Keratinocyte (primary cell): ENCODE results near the gene ACOT7. TPM values are rescaled to one million over a fixed set of nuclear protein-coding genes. Genes with fewer than 3 reads are reported as not detected.

Experiments
- DNase-seq: peaks from one replicate; pipeline ENCODE4 v3.0.0-alpha.2; 2011; ENCODE audit warnings: low read depth, missing footprints, low spot score
- FAIRE-seq: peaks from 2 replicates; lab custom pipeline; 2011; peaks lifted over from hg19 to GRCh38; lab: Jason Lieb, UNC
- H2AFZ ChIP-seq: 2 replicates; pipeline ENCODE4 v1.6.0; 2012; ENCODE audit warnings: low read length, control low read depth, inconsistent platforms; ENCODE audit not compliant: control insufficient read depth
- H3K27ac ChIP-seq: 2 replicates; pipeline ENCODE4 v1.5.1; 2011; ENCODE audit warnings: low read length; ENCODE audit not compliant: control insufficient read depth, insufficient read depth
- H3K27me3 ChIP-seq: 3 replicates; pipeline ENCODE4 v1.6.0; 2011; ENCODE audit warnings: low read length; ENCODE audit not compliant: control insufficient read depth, insufficient read depth; ENCODE audit errors: extremely low read depth
- H3K36me3 ChIP-seq, 2 experiments: 2 replicates in 1 of 2; 3 replicates in 1 of 2; pipeline ENCODE4 v1.5.1; 2011; ENCODE audit warnings: low read length in 2 of 2, mild to moderate bottlenecking in 1 of 2; ENCODE audit not compliant: control insufficient read depth in 2 of 2, insufficient read depth in 2 of 2; ENCODE audit errors: extremely low read depth in 1 of 2
- H3K4me1 ChIP-seq: 3 replicates; pipeline ENCODE4 v1.5.1; 2011; ENCODE audit warnings: low read length; ENCODE audit not compliant: control insufficient read depth, insufficient read depth; ENCODE audit errors: extremely low read depth
- H3K4me2 ChIP-seq: 3 replicates; pipeline ENCODE4 v1.6.0; 2011; ENCODE audit warnings: low read depth, low read length; ENCODE audit not compliant: control insufficient read depth, insufficient read depth; ENCODE audit errors: extremely low read depth
- H3K4me3 ChIP-seq, 3 experiments: fragments of 200-600 bp in 1 of 3; sonication (generic) in 1 of 3; 2 replicates in 2 of 3; 3 replicates in 1 of 3; pipeline ENCODE4 v1.5.1; 2011 to 2016; ENCODE audit warnings: low read length in 3 of 3, mild to moderate bottlenecking in 3 of 3, control low read depth in 2 of 3, inconsistent platforms in 1 of 3, low read depth in 1 of 3, mixed read lengths in 1 of 3, mixed run types in 1 of 3, moderate library complexity in 1 of 3; ENCODE audit not compliant: control insufficient read depth in 2 of 3, insufficient read depth in 2 of 3; ENCODE audit errors: extremely low read depth in 1 of 3
- H3K79me2 ChIP-seq: 2 replicates; pipeline ENCODE4 v1.6.0; 2012; ENCODE audit warnings: low read length; ENCODE audit not compliant: control insufficient read depth, insufficient read depth
- H3K9ac ChIP-seq: 3 replicates; pipeline ENCODE4 v1.6.0; 2011; ENCODE audit warnings: low read length; ENCODE audit not compliant: control insufficient read depth, insufficient read depth; ENCODE audit errors: extremely low read depth
- H3K9me1 ChIP-seq: 3 replicates; pipeline ENCODE4 v1.6.0; 2011; ENCODE audit warnings: low read length; ENCODE audit not compliant: control insufficient read depth, insufficient read depth; ENCODE audit errors: extremely low read depth
- H3K9me3 ChIP-seq: 2 replicates; pipeline ENCODE4 v1.5.1; 2012; ENCODE audit warnings: low read depth, low read length; ENCODE audit not compliant: control insufficient read depth
- H4K20me1 ChIP-seq: 3 replicates; pipeline ENCODE4 v1.6.0; 2011; ENCODE audit warnings: low read length; ENCODE audit not compliant: control insufficient read depth, insufficient read depth; ENCODE audit errors: extremely low read depth
- EZH2 ChIP-seq: IDR thresholded peaks from one replicate; pipeline ENCODE4 v1.6.1; 2012; ENCODE audit warnings: inconsistent platforms, mild to moderate bottlenecking, low read length, moderate library complexity
- dilution Hi-C: fragments of 300-500 bp; cut with MboI; formaldehyde crosslinking; loops from one replicate; pipeline ENCODE4 v1.7.0; 2020; ENCODE audit warnings: low sequenced_read_pairs; ENCODE audit not compliant: extremely low pct_ligation_motif_present
- polyA plus RNA-seq, 5 experiments: library from polyadenylated mRNA; depleted of rRNA in 3 of 5; stranded (reverse) in 3 of 5; stranded (forward) in 1 of 5; unstranded in 1 of 5; fragments of >200 nt; gene quantifications; 1 replicate in 1 of 5; 2 replicates in 3 of 5; 3 replicates in 1 of 5; pipeline versions ENCODE4 v1.2.1 to v1.2.3, GENCODE V29; 2011 to 2012; ENCODE audit warnings: missing spikeins in 2 of 5, low read depth in 1 of 5, low replicate concordance in 1 of 5
- TF ChIP-seq, protein P1 (sequence below), 3 experiments: IDR thresholded peaks in 1 of 3; conservative IDR thresholded peaks in 1 of 3; optimal IDR thresholded peaks in 1 of 3; 2 replicates in 2 of 3; 3 replicates in 1 of 3; pipeline versions ENCODE3 to v1.5.1; 2011; ENCODE audit warnings: low read length in 3 of 3, mild to moderate bottlenecking in 3 of 3, moderate library complexity in 2 of 3, control low read depth in 1 of 3, inconsistent platforms in 1 of 3; ENCODE audit not compliant: insufficient read depth in 2 of 3; ENCODE audit errors: extremely low read depth in 1 of 3

ACOT7 gene
- polyA plus RNA-seq, 1 donor (not counting 4 experiments of a cell fraction or from before 2014, with no cell fraction given), result 226 TPM

DNA sequence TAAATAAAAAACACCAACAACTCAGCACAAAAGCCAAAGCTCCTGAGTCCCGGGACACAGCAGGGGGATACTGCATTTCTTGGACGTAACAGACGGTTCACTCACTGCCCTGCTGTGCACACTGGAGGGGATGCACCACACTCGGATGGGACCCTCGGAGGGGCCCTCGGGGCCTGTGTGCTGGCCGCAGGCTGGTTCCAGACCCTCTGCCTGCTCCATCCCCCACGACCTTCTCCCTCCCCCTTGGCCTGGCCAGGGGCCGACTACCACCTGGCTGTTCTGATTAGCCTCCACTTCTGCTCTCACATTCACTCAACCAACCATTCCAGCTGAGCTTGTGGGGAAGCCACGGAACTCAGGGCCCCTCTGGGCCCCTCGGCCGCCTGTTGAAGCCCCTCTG, 64.9 kb downstream of the ACOT7 start:
- no peak for FAIRE-seq

DNA sequence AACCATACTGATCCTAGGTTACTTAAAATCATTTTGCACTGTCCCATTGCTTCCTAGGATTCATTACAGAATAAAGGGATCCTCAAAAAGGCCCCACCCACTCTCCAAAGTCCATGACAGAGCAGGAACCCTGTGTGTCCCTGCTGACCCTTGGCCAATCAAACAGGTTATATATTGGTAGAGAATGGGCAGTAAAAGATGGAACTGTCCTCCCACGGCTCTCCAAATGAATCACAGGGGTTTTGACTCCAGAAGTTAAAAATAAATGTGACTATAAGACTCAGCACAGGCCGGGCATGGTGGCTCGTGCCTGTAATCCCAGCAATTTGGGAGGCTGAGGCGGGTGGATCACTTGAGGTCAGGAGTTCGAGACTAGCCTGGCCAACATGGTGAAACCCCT, 65.5 kb downstream of the ACOT7 start:
- H3K79me2 ChIP-seq, result peaks cover 12% of the 10 kb centered on the region
- H3K9me3 ChIP-seq, result no peaks in the 10 kb centered on the region
- no peak overlapping the region for H3K4me2 ChIP-seq
- H3K4me3 ChIP-seq, result no peak overlapping the region
- no peaks in the 10 kb centered on the region for H3K9me1 ChIP-seq
- no peaks in the 10 kb centered on the region for H3K27me3 ChIP-seq
- peaks cover 34 to 42% of the 10 kb centered on the region in 2 experiments for H3K36me3 ChIP-seq
- no peak overlapping the region for H2AFZ ChIP-seq
- dilution Hi-C loops, result no loop called here
- H3K9ac ChIP-seq, result no peak overlapping the region
- H3K27ac ChIP-seq, result no peak overlapping the region
- DNase-seq (no peak), FAIRE-seq (no peak)
- TF ChIP-seq, protein P1, sequence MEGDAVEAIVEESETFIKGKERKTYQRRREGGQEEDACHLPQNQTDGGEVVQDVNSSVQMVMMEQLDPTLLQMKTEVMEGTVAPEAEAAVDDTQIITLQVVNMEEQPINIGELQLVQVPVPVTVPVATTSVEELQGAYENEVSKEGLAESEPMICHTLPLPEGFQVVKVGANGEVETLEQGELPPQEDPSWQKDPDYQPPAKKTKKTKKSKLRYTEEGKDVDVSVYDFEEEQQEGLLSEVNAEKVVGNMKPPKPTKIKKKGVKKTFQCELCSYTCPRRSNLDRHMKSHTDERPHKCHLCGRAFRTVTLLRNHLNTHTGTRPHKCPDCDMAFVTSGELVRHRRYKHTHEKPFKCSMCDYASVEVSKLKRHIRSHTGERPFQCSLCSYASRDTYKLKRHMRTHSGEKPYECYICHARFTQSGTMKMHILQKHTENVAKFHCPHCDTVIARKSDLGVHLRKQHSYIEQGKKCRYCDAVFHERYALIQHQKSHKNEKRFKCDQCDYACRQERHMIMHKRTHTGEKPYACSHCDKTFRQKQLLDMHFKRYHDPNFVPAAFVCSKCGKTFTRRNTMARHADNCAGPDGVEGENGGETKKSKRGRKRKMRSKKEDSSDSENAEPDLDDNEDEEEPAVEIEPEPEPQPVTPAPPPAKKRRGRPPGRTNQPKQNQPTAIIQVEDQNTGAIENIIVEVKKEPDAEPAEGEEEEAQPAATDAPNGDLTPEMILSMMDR (optimal IDR thresholded peaks at IDR 0.05 in 1 of 3, IDR thresholded peaks at IDR 0.05 in 1 of 3, conservative IDR thresholded peaks at IDR 0.05 in 1 of 3; ENCODE audit: extremely low read depth in 1 of 3, insufficient read depth in 2 of 3, low read length in 3 of 3), result no peak
- TF ChIP-seq EZH2, result no peak
- peaks cover 30% of the 10 kb centered on the region for H3K4me1 ChIP-seq
- no peaks in the 10 kb centered on the region for H4K20me1 ChIP-seq

More for the DNA sequence above, 64.9 kb downstream of the ACOT7 start:
- Histone ChIP-seq H3K4me2 (no peak overlapping the region), H3K9me3 (no peaks in the 10 kb centered on the region), H3K27me3 (no peaks in the 10 kb centered on the region), H3K4me3 (no peak overlapping the region), H4K20me1 (no peaks in the 10 kb centered on the region), H3K36me3 (peaks cover 35 to 46% of the 10 kb centered on the region in 2 experiments), H3K79me2 (peaks cover 10% of the 10 kb centered on the region), H3K9me1 (no peaks in the 10 kb centered on the region), H3K9ac (no peak overlapping the region), H3K27ac (no peak overlapping the region), H2AFZ (no peak overlapping the region), H3K4me1 (peaks cover 30% of the 10 kb centered on the region)
- dilution Hi-C loops, result no loop called here
- TF ChIP-seq, protein P1 (optimal IDR thresholded peaks at IDR 0.05 in 1 of 3, IDR thresholded peaks at IDR 0.05 in 1 of 3, conservative IDR thresholded peaks at IDR 0.05 in 1 of 3; ENCODE audit: extremely low read depth in 1 of 3, insufficient read depth in 2 of 3, low read length in 3 of 3), result no peak
- no peak for TF ChIP-seq EZH2
- no peak for DNase-seq
